Measurements from ENCODE around the gene RABL6.
"Not testable (repeated sequence)": the region's sequence is repeated elsewhere in the genome, so short reads cannot be mapped to it uniquely, and the experiment has no call there.

The RABL6 gene

GRCh38 chr9:136828474-136829140 lies 20.9 kb downstream of the RABL6 start:
- no peak for TF ChIP-seq CTCF (conservative IDR thresholded peaks at IDR 0.05; ENCODE audit: control insufficient read depth, insufficient read depth, low read depth, low read length)
- no peak for DNase-seq (ENCODE audit: low read depth)
- no peak overlapping the region for H3K4me3 ChIP-seq (ENCODE audit: control insufficient read depth, low read depth, low read length)

GRCh38 chr9:136829412-136829811 lies 21.7 kb downstream of the RABL6 start:
- no peak overlapping the region for H3K4me3 ChIP-seq (ENCODE audit: control insufficient read depth, low read depth, low read length)
- TF ChIP-seq CTCF (conservative IDR thresholded peaks at IDR 0.05; ENCODE audit: control insufficient read depth, insufficient read depth, low read depth, low read length), result no peak
- DNase-seq (ENCODE audit: low read depth), result no peak

- TF ChIP-seq CTCF (conservative IDR thresholded peaks at IDR 0.05; ENCODE audit: control insufficient read depth, insufficient read depth, low read depth, low read length), result no peak
- no peak overlapping the region for H3K4me3 ChIP-seq (ENCODE audit: control insufficient read depth, low read depth, low read length)
- no peak for DNase-seq (ENCODE audit: low read depth)
These were observed 22.5 kb downstream of the RABL6 start for GRCh38 chr9:136829981-136830885.

- no peak for TF ChIP-seq CTCF (conservative IDR thresholded peaks at IDR 0.05; ENCODE audit: control insufficient read depth, insufficient read depth, low read depth, low read length)
- no peak overlapping the region for H3K4me3 ChIP-seq (ENCODE audit: control insufficient read depth, low read depth, low read length)
- DNase-seq (ENCODE audit: low read depth), result no peak
These were observed 23.4 kb downstream of the RABL6 start for GRCh38 chr9:136831002-136831719.

- TF ChIP-seq CTCF (conservative IDR thresholded peaks at IDR 0.05; ENCODE audit: control insufficient read depth, insufficient read depth, low read depth, low read length), result no peak
- no peak for DNase-seq (ENCODE audit: low read depth)
These were observed 24.0 kb downstream of the RABL6 start for GRCh38 chr9:136831720-136832104.

GRCh38 chr9:136832581-136832980 lies 24.8 kb downstream of the RABL6 start:
- TF ChIP-seq CTCF (conservative IDR thresholded peaks at IDR 0.05; ENCODE audit: control insufficient read depth, insufficient read depth, low read depth, low read length), result no peak
- DNase-seq (ENCODE audit: low read depth), result no peak
- no peak overlapping the region for H3K4me3 ChIP-seq (ENCODE audit: control insufficient read depth, low read depth, low read length)

More at GRCh38 chr9:136831720-136832104, 24.0 kb downstream of the RABL6 start:
- no peak overlapping the region for H3K4me3 ChIP-seq (ENCODE audit: control insufficient read depth, low read depth, low read length)

- DNase-seq (ENCODE audit: low read depth); H3K4me3 ChIP-seq (ENCODE audit: control insufficient read depth, low read depth, low read length): not testable (repeated sequence)
These were observed 25.8 kb downstream of the RABL6 start for GRCh38 chr9:136833381-136834048.

All from fibroblast of mammary gland (primary cell).